ENCODE results near the gene MRPL30. TPM values are rescaled to one million over a fixed set of nuclear protein-coding genes. Genes with fewer than 3 reads are reported as not detected.

The MRPL30 gene
- total and polyA plus RNA-seq, 2 donors (not counting 1 experiment from before 2014, with no cell fraction given): 26.8 to 39.3 TPM

DNA sequence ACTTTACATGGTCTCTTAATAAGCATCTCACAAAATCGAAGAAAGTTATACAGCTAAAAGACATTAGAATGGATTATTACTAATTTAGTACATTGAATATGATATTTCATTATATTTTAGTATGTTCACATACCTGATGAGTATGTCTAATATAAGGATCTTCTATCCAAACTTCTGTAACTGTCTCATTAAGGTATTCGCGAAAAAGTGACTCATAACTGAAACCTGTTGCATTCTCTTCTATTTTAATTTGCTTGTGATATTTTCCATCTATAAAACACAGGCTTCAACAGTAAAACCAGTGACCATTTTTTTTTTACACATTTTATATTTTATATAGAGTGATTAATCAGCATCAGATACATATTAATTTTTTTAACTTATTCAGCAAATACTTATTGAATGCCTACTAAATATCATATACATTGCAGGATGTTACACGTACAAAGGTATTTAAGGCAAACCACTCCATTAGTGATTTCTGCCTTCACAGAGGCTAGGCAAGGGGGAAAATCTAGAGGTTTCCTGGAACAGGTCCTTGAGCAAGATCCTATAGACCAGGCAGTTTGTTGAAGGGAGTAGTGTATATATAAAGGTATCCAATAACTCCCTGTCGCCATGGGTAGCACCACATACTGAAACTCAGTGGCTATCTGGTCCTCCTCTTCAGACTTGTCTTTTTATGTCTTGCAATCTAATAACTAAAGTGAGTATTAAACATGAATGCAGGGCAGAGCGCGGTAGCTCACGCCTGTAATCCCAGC, 9.4 kb upstream of the MRPL30 start:
- H3K79me2 ChIP-seq (ENCODE audit: control insufficient read depth, insufficient read depth, low read length): no peaks in the 10 kb centered on the region
- peaks cover 2% of the 10 kb centered on the region for H3K36me3 ChIP-seq (ENCODE audit: control insufficient read depth, insufficient read depth, low read length)

DNA sequence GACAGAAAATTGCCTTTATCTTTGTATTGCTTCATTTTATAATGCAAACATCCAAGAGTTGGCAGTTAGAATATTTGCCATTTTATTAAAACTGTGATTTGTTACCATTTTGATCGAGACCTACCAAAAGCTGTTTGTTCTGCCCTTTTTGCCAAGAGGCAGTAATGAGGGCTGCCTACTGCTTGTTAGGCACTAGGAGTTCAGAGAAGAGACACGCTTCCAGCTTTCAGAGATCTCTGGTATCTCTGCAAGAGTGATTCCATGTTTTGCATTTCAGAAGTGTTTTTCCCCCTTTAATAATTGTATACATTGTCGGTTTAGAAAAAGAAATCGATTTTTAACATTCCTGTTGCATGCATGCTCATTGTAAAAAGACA, 628 bp downstream of the MRPL30 start:
- no peak for TF ChIP-seq EZH2 (IDR thresholded peaks at IDR 0.05; ENCODE audit: low read length, missing control alignments)
- Histone ChIP-seq H3K79me2 (ENCODE audit: control insufficient read depth, insufficient read depth, low read length) (peaks cover 52% of the 10 kb centered on the region), H3K9ac (ENCODE audit: insufficient read depth, low read length) (peak overlapping the region; percentile 65)

More for the DNA sequence above, 9.4 kb upstream of the MRPL30 start:
- Histone ChIP-seq H3K27me3 (ENCODE audit: control insufficient read depth, insufficient read depth, low read length) (no peaks in the 10 kb centered on the region), H3K4me1 (ENCODE audit: control insufficient read depth, extremely low read depth, insufficient read depth, low read length) (no peaks in the 10 kb centered on the region), H3K9ac (ENCODE audit: insufficient read depth, low read length) (no peak overlapping the region), H2AFZ (ENCODE audit: low read length) (no peak overlapping the region), H3K4me3 (replicated peaks in 1 of 4; ENCODE audit: control extremely low read depth in 1 of 4, insufficient read depth in 1 of 4, low read depth in 3 of 4, low read length in 4 of 4) (no peak overlapping the region), H3K4me2 (ENCODE audit: extremely low read depth, insufficient read depth, low read length) (no peak overlapping the region), H3K9me3 (ENCODE audit: control insufficient read depth, insufficient read depth, low read depth, low read length) (no peaks in the 10 kb centered on the region), H4K20me1 (ENCODE audit: control insufficient read depth, extremely low read depth, insufficient read depth, low read length) (no peaks in the 10 kb centered on the region), H3K27ac (ENCODE audit: insufficient read depth, low read length) (no peak overlapping the region)
- TF ChIP-seq, protein P1, sequence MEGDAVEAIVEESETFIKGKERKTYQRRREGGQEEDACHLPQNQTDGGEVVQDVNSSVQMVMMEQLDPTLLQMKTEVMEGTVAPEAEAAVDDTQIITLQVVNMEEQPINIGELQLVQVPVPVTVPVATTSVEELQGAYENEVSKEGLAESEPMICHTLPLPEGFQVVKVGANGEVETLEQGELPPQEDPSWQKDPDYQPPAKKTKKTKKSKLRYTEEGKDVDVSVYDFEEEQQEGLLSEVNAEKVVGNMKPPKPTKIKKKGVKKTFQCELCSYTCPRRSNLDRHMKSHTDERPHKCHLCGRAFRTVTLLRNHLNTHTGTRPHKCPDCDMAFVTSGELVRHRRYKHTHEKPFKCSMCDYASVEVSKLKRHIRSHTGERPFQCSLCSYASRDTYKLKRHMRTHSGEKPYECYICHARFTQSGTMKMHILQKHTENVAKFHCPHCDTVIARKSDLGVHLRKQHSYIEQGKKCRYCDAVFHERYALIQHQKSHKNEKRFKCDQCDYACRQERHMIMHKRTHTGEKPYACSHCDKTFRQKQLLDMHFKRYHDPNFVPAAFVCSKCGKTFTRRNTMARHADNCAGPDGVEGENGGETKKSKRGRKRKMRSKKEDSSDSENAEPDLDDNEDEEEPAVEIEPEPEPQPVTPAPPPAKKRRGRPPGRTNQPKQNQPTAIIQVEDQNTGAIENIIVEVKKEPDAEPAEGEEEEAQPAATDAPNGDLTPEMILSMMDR (conservative IDR thresholded peaks at IDR 0.05 in 1 of 2, IDR thresholded peaks at IDR 0.05 in 1 of 2; ENCODE audit: low read depth in 1 of 2, low read length in 2 of 2): no peak
- no peak for DNase-seq (ENCODE audit: low read depth in 2 of 2)

DNA sequence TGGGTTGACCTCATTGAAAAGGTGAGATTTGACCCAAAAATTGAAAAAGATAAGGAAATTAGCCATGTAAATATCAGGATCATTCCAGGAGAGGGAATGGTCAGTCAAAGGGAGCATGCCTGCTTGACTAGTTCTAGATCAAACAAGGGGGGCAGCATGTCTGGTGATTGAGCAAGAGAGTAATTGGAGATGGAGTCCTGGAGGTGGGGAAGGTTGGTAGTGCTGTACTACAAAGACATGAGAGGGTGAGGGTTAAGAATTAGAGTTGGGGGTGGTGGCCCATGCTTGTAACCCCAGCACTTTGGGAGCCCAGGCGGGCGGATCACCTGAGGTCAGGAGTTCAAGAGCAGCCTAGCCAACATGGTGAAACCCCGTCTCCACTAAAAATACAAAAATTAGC, 2.0 kb downstream of the MRPL30 start:
- H4K20me1 ChIP-seq (ENCODE audit: control insufficient read depth, extremely low read depth, insufficient read depth, low read length): no peaks in the 10 kb centered on the region
- H3K27me3 ChIP-seq (ENCODE audit: control insufficient read depth, insufficient read depth, low read length): no peaks in the 10 kb centered on the region
- no peaks in the 10 kb centered on the region for H3K36me3 ChIP-seq (ENCODE audit: control insufficient read depth, insufficient read depth, low read length)
- H3K4me2 ChIP-seq (ENCODE audit: extremely low read depth, insufficient read depth, low read length): no peak overlapping the region
- no peak for TF ChIP-seq EZH2 (IDR thresholded peaks at IDR 0.05; ENCODE audit: low read length, missing control alignments)
- TF ChIP-seq, protein P1 (conservative IDR thresholded peaks at IDR 0.05 in 1 of 2, IDR thresholded peaks at IDR 0.05 in 1 of 2; ENCODE audit: low read depth in 1 of 2, low read length in 2 of 2): no peak
- no peak overlapping the region for H3K27ac ChIP-seq (ENCODE audit: insufficient read depth, low read length)
- H3K4me1 ChIP-seq (ENCODE audit: control insufficient read depth, extremely low read depth, insufficient read depth, low read length): no peaks in the 10 kb centered on the region
- no peak for DNase-seq (ENCODE audit: low read depth in 2 of 2)
- H3K9ac ChIP-seq (ENCODE audit: insufficient read depth, low read length): no peak overlapping the region
- H2AFZ ChIP-seq (ENCODE audit: low read length): no peak overlapping the region
- no peaks in the 10 kb centered on the region for H3K9me3 ChIP-seq (ENCODE audit: control insufficient read depth, insufficient read depth, low read depth, low read length)
- no peak overlapping the region for H3K4me3 ChIP-seq (replicated peaks in 1 of 4; ENCODE audit: control extremely low read depth in 1 of 4, insufficient read depth in 1 of 4, low read depth in 3 of 4, low read length in 4 of 4)
- peaks cover 54% of the 10 kb centered on the region for H3K79me2 ChIP-seq (ENCODE audit: control insufficient read depth, insufficient read depth, low read length)

More for the DNA sequence above, 628 bp downstream of the MRPL30 start:
- H3K4me1 ChIP-seq (ENCODE audit: control insufficient read depth, extremely low read depth, insufficient read depth, low read length): no peaks in the 10 kb centered on the region
- H3K36me3 ChIP-seq (ENCODE audit: control insufficient read depth, insufficient read depth, low read length): no peaks in the 10 kb centered on the region
- peak overlapping the region; percentile 76 to 90 (median 87) for H3K4me3 ChIP-seq (replicated peaks in 1 of 4; ENCODE audit: control extremely low read depth in 1 of 4, insufficient read depth in 1 of 4, low read depth in 3 of 4, low read length in 4 of 4)
- peak overlapping the region; percentile 91 for H3K4me2 ChIP-seq (ENCODE audit: extremely low read depth, insufficient read depth, low read length)
- H2AFZ ChIP-seq (ENCODE audit: low read length): peak overlapping the region; percentile 90
- no peaks in the 10 kb centered on the region for H4K20me1 ChIP-seq (ENCODE audit: control insufficient read depth, extremely low read depth, insufficient read depth, low read length)
- peak overlapping the region; percentile 74 for H3K27ac ChIP-seq (ENCODE audit: insufficient read depth, low read length)
- no peaks in the 10 kb centered on the region for H3K9me3 ChIP-seq (ENCODE audit: control insufficient read depth, insufficient read depth, low read depth, low read length)
- peak in 1 of 2 donors; percentile 8 for DNase-seq (ENCODE audit: low read depth in 2 of 2)
- H3K27me3 ChIP-seq (ENCODE audit: control insufficient read depth, insufficient read depth, low read length): no peaks in the 10 kb centered on the region

Measured in fibroblast of lung (primary cell).